ACHN (cell line): Measurements from ENCODE around the gene ARID4B.
"Not testable (repeated sequence)": the region's sequence is repeated elsewhere in the genome, so short reads cannot be mapped to it uniquely, and the experiment has no call there.

ENCODE experiments used
- DNase-seq: peaks from one replicate; pipeline ENCODE4 v3.0.0-alpha.2; 2015
- in situ Hi-C: cut with HindIII; loops from 2 replicates; pipeline ENCODE4 v1.10.0; 2017; ENCODE audit warnings: low sequenced_read_pairs, low pct_ligation_motif_present, low pct_unique_long_range_greater_than_20kb

ARID4B gene

GRCh38 chr1:235304549-235305451, 23.2 kb downstream of the ARID4B start:
- in situ Hi-C loops, result no loop called here
- no peak for DNase-seq

- DNase-seq, result no peak
- in situ Hi-C loops, result no loop called here
These were observed 25.8 kb downstream of the ARID4B start for GRCh38 chr1:235302143-235302542.

DNA sequence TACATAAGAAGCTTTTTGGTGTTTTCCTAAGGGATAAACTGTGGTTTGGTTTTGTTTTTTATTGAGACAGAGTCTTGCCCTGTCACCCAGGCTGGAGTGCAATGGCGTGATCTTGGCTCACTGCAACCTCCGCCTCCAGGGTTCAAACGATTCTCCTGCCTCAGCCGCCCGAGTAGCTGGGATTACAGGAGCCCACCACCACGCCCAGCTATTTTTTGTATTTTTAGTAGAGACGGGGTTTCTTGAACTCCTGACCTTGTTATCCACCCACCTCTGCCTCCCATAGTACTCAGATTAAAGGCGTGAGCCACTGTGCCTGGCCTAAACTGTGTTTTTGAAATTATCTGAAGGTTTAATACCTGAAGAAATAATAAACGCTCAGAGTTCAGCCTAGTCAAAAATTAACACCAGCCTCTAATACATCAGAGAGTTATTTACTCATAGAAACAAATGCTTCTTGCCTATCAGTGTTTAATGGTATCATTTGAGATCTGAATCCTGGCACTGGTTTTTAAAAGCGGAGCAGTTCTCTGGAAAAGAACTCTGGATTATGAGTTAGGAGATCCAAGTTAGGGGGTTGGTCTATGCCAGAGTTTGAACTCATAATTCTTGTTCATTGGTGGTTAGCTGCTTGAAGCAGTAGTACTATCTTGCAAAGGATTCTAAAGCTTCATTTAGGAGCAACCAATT, 28.7 kb downstream of the ARID4B start:
- in situ Hi-C loops, result no loop called here
- DNase-seq, result no peak

DNA sequence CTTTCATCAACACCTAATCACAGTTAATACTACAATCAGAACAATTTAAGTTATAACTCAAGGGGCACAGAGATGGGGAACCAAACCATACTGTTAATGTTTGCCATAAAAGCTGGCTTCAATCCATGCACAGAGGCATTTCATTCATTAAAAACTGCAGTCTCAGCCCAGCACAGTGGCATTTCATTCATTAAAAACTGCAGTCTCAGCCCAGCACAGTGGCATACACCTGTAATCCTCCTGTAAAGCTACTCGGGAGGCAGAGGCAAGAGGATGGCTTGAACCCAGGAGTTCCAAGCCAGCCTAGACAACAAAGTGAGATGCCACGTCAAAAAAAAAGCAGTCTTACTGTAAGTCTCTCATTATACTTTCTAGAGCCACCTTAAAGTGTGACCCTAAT, 29.2 kb downstream of the ARID4B start:
- in situ Hi-C loops, result no loop called here

GRCh38 chr1:235297579-235297978, 30.4 kb downstream of the ARID4B start:
- DNase-seq, result no peak
- in situ Hi-C loops, result no loop called here

More for the DNA sequence above, 29.2 kb downstream of the ARID4B start:
- no peak for DNase-seq

GRCh38 chr1:235296729-235297128, 31.2 kb downstream of the ARID4B start:
- no peak for DNase-seq

GRCh38 chr1:235295902-235296350, 32.1 kb downstream of the ARID4B start:
- no peak for DNase-seq
- in situ Hi-C loops, result no loop called here

More at GRCh38 chr1:235296729-235297128, 31.2 kb downstream of the ARID4B start:
- in situ Hi-C loops, result no loop called here

DNA sequence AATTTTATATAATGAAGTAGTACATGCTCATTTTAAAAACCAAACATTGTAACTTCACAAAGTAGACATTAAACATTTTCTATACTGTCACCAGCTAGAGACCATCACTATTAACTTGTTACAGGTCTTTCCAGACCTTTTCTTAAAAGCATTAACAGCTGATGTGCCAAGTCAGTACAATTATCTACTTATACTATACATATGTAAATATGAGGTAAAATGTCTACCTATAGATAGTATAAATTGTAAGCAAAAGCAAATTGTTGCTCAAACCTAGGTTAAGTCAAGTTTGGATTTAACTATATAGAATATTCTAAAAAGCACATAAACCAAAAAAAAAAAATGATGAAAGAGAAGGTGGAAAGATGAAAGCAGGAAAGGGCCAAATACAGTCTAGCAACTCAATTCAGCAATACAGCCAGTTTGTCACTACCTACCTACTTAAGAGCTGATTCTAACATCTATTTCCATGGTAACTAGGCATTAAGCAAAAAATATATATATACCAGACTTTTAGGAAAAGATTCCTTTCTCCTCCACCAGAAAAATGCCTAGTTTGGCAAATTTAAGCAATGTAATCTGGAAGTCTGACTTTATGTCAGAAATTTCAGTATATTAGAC, 34.5 kb downstream of the ARID4B start:
- in situ Hi-C loops, result no loop called here
- no peak for DNase-seq

DNA sequence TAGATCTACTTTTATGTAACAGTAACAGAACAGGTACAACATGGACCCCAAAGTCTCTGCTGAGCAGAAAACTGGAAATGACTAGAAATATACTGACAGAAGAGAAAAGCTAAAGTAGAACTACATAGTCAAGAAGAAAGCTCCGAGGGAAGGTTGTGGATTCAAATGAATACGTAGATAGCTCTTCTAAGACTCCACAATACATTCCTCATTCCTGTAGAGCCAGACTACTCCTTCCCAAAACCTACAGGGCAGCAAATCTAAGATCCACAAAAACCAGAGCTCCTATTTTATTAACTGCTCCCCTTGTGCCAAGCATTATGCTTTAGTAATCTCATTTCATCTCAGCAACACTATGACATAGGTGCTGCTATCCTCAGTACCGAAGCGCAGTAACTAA, 35.2 kb downstream of the ARID4B start:
- in situ Hi-C loops, result no loop called here
- DNase-seq, result no peak

- no peak for DNase-seq
- in situ Hi-C loops, result no loop called here
These were observed 36.3 kb downstream of the ARID4B start for GRCh38 chr1:235291599-235292091.

- in situ Hi-C loops, result no loop called here
- DNase-seq, result no peak
These were observed 37.1 kb downstream of the ARID4B start for GRCh38 chr1:235290740-235291502.

DNA sequence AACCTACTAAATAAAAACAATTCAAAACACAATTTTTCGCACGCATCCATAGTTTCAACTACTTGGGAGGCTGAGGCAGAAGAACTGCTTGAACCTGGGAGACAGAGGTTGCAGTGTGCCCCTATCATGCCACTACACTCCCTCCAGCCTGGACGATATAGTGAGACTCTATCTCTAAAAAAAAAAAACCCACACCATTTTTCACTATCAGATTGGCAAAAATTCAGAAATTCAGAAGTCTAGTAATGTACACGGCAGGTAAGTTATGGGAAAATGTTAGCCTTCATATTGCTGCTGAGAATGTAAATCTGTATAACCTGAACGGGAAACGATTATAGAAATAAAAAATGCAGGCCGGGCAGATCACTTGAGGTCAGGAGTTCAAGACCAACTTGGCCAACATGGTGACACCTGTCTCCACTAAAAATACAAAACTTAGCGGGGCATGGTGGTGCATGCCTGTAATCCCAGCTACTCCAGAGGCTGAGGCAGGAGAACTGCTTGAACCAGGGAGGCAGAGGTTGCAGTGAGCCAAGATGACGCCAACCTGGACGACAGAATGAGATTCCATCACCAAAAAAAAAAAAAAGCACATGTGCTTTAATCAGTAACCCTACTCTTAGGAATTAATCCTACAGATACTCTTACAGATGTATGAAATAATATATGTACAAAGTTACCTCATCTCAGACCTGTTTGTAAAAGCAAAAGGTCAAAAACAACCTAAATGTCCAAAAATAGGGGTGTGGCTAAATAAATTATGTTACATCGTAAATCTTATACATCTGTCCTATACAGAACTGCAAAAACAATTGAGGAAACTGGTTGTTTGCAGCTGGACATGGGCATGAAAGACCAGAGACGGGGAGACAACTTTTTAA, 37.9 kb downstream of the ARID4B start:
- in situ Hi-C loops, result no loop called here
- DNase-seq, result no peak

DNA sequence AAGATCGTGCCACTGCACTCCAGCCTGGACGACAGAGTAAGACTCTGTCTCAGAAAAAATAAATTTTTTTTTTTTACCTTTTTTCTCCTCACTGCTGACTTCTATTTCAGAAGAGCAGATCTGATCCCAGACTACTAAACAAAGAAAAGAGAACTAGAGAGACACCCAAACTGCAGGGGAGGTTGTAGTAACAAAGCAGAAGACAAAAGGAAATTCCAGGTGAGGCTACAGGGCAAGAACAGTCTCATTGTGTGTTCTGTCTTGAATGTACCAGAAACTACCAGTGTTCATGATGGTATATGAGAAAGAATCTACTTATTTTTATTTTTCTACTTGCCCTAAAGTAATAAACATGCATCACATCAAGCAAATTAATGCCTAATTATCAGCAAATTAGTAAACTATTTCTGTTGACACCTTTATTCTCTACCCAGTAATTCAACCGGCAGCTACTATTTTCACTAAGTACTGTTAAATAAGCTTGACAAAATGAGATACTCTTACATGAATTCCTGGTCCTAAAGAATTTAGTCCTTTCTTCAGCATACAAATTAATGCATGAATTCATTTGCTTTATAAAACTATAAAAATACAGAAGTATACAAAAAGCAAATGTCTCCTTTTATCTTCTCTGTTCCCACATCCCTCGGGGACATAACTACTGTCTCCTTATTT, 40.6 kb downstream of the ARID4B start:
- in situ Hi-C loops, result no loop called here
- no peak for DNase-seq

GRCh38 chr1:235286667-235287066, 41.3 kb downstream of the ARID4B start:
- in situ Hi-C loops, result no loop called here

GRCh38 chr1:235284231-235284769, 43.7 kb downstream of the ARID4B start:
- no peak for DNase-seq

More at GRCh38 chr1:235286667-235287066, 41.3 kb downstream of the ARID4B start:
- no peak for DNase-seq

DNA sequence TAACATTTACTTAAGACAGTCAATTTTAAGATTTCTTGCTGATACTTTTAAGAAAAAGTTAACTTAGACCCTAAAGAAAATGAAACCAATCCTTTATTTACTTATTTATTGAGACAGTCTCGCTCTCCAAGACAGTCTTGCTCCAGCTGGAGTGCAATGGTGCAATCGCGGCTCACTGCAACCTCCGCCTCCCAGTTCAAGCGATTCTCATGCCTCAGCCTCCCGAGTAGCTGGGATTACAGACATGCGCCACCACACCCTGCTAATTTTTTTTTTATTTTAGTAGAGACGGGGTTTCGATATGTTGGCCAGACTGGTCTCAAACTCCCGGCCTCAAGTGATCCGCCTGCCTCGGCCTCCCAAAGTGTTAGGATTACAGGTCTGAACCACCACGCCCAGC, 44.3 kb downstream of the ARID4B start:
- DNase-seq, in situ Hi-C loops: not testable (repeated sequence)

More at GRCh38 chr1:235284231-235284769, 43.7 kb downstream of the ARID4B start:
- in situ Hi-C loops, result no loop called here

DNA sequence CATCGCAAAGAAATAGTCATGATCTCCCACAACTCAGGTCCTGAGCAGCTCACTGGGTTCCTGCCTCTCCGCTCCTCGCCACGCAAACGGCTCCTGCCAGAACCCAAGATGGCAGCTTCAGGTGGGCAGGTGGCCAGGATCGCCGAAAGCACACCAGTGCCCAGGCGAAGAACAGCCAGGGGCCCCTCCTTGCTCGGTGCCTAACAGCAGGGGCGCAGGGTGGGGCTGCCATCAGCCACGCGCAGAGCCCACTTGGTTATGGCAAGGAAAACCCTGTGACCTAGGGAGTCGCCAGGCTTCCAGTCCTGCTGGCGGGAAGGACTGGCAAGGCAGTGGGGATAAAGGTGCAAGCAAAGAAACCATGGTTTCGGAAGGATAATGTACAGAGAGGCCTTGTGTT, 47.5 kb downstream of the ARID4B start:
- in situ Hi-C loops, result no loop called here
- DNase-seq, result no peak
